ENCODE measurements around the gene ASTN1. TPM values are rescaled to one million over a fixed set of nuclear protein-coding genes. Genes with fewer than 3 reads are reported as not detected.

The ASTN1 gene
- total and polyA plus RNA-seq, 9 donors = 1.1 to 14.8 (median 2.7) TPM

DNA sequence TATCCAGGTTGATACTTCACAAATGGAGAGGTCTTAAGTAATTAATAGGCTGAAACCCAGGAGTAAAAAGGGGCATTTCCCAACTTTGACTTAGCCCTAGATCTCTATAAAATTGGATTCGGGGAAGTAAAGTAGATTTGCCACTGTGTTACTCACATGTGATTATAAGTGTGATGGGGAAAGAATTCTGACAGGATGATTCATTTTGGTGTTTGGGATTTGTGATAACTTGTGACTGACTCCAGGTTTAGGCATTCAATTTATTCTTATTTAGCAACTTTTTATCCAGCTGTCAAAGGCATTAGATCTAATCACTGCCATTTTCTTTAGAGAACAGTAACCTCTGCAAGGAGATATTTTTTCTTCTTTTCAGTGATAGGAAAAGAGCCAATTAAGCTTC lies 175.5 kb downstream of the ASTN1 start:
- H3K4me3 ChIP-seq = no peak overlapping the region
- no peak for TF ChIP-seq POLR2A (IDR thresholded peaks at IDR 0.05)
- no peak for TF ChIP-seq CTCF (IDR thresholded peaks at IDR 0.05)
- TF ChIP-seq EP300 (IDR thresholded peaks at IDR 0.05) = no peak
- H3K27me3 ChIP-seq = no peaks in the 10 kb centered on the region
- intact Hi-C loops (cut with DNase I) = no loop called here
- 33 to 50% (median 36%) methylated on average over 1 of the region's 1 CpG for WGBS, 3 donors
- no peaks in the 10 kb centered on the region for H3K4me1 ChIP-seq (ENCODE audit: insufficient read depth)
- H3K9me3 ChIP-seq = no peaks in the 10 kb centered on the region
- no peak overlapping the region for H3K27ac ChIP-seq
- no peaks in the 10 kb centered on the region for H3K36me3 ChIP-seq
- no peak for DNase-seq

- Histone ChIP-seq H3K36me3 (no peaks in the 10 kb centered on the region), H3K27ac (no peak overlapping the region), H3K4me1 (ENCODE audit: insufficient read depth) (no peaks in the 10 kb centered on the region), H3K9me3 (no peaks in the 10 kb centered on the region), H3K27me3 (no peaks in the 10 kb centered on the region), H3K4me3 (no peak overlapping the region)
- DNase-seq = no peak
- intact Hi-C loops (cut with DNase I) = no loop called here
- TF ChIP-seq CTCF (IDR thresholded peaks at IDR 0.05) (no peak), EP300 (IDR thresholded peaks at IDR 0.05) (no peak), POLR2A (IDR thresholded peaks at IDR 0.05) (no peak)
Measured at GRCh38 chr1:176987016-176987415, 177.5 kb downstream of the ASTN1 start.

DNA sequence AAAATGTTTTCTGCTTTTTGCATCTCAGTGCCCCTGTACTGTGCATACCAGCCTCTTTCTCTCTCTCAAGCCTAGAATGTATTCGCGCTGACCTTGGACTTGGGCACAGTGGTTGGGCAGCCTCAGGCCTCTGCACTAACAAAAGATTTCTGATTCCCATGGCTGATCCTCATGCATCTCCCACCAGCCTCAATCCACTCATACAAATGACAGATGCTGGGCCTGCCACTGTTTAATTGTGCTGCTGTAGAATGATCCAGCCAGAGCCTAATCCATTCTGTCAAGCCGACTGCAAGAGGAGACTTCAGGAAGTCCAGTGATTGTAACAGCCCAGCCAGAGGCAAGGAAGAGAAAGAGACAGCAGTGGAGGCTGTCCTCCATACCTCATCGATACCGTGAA lies 180.8 kb downstream of the ASTN1 start:
- no peak for DNase-seq
- Histone ChIP-seq H3K27ac (no peak overlapping the region), H3K4me1 (ENCODE audit: insufficient read depth) (no peaks in the 10 kb centered on the region), H3K4me3 (no peak overlapping the region), H3K9me3 (no peaks in the 10 kb centered on the region), H3K36me3 (no peaks in the 10 kb centered on the region), H3K27me3 (no peaks in the 10 kb centered on the region)
- no peak for TF ChIP-seq EP300 (IDR thresholded peaks at IDR 0.05)
- TF ChIP-seq CTCF (IDR thresholded peaks at IDR 0.05) = no peak
- TF ChIP-seq POLR2A (IDR thresholded peaks at IDR 0.05) = no peak
- intact Hi-C loops (cut with DNase I) = no loop called here
- 77 to 87% (median 79%) methylated on average over 5 of the region's 5 CpGs for WGBS, 3 donors

DNA sequence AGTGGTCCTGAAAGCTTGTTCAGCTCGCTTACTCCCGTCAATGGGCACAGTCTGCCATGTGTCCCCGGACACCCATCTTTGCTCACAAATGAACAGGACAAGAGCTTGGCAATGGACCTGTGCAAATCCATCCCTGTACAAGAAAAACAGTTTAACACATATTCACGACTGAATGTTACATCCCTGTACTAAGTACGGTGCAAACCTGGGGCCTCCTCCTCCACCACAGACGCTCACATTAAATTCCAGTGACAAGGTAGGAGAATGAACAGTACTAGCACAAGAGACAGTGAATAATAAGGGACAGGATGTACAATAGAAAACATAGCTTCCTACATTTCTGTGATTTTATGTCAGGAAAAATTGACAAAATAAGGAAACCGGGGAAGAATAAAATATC lies 187.7 kb downstream of the ASTN1 start:
- WGBS, 3 donors = 90 to 93% (median 91%) methylated on average over 7 of the region's 7 CpGs

More for the DNA sequence above, 187.7 kb downstream of the ASTN1 start:
- Histone ChIP-seq H3K36me3 (no peaks in the 10 kb centered on the region), H3K27ac (no peak overlapping the region), H3K4me3 (no peak overlapping the region), H3K27me3 (no peaks in the 10 kb centered on the region), H3K4me1 (ENCODE audit: insufficient read depth) (no peaks in the 10 kb centered on the region), H3K9me3 (no peaks in the 10 kb centered on the region)
- DNase-seq = no peak
- no peak for TF ChIP-seq EP300 (IDR thresholded peaks at IDR 0.05)
- no peak for TF ChIP-seq POLR2A (IDR thresholded peaks at IDR 0.05)
- no peak for TF ChIP-seq CTCF (IDR thresholded peaks at IDR 0.05)
- intact Hi-C loops (cut with DNase I) = no loop called here
